IgD-negative memory B cell (primary cell): ENCODE data around the gene LMBRD1. TPM values are rescaled to one million over a fixed set of nuclear protein-coding genes. Genes with fewer than 3 reads are reported as not detected.
"Not testable (repeated sequence)": the region's sequence is repeated elsewhere in the genome, so short reads cannot be mapped to it uniquely, and the experiment has no call there.

Experiments
- H3K27ac Mint-ChIP-seq, 3 donors: one replicate each; pipeline ENCODE4 v1.8.0; 2020 to 2022; ENCODE audit warnings: mild to moderate bottlenecking in 3 of 3, mixed read lengths in 3 of 3, moderate library complexity in 1 of 3
- H3K27me3 Mint-ChIP-seq: one replicate; pipeline ENCODE4 v1.8.0; 2021; ENCODE audit warnings: mixed read lengths
- H3K36me3 Mint-ChIP-seq: one replicate; pipeline ENCODE4 v1.8.0; 2020; ENCODE audit warnings: mild to moderate bottlenecking, mixed read lengths
- H3K4me1 Mint-ChIP-seq, 3 donors: one replicate each; pipeline ENCODE4 v1.8.0; 2020 to 2022; ENCODE audit warnings: mixed read lengths in 3 of 3, mild to moderate bottlenecking in 1 of 3
- H3K4me3 Mint-ChIP-seq, 4 donors: one replicate each; pipeline ENCODE4 v1.8.0; 2020 to 2022; ENCODE audit warnings: mild to moderate bottlenecking in 4 of 4, mixed read lengths in 4 of 4, moderate library complexity in 3 of 4
- H3K9me3 Mint-ChIP-seq, 3 donors: one replicate each; pipeline ENCODE4 v1.8.0; 2020 to 2021; ENCODE audit warnings: mixed read lengths in 3 of 3, mild to moderate bottlenecking in 1 of 3
- polyA plus RNA-seq: library from polyadenylated mRNA; unstranded; fragments of 300-500 nt; fragmentation: Illumina TruSeq; gene quantifications from one replicate; pipeline ENCODE4 v1.2.3, GENCODE V29; 2021

The LMBRD1 gene
- polyA plus RNA-seq, 1 donor from 2014 or later: 78.1 TPM

GRCh38 chr6:69816569-69816968, 19.8 kb upstream of the LMBRD1 start:
- H3K4me1 Mint-ChIP-seq: peaks cover 40 to 53% (median 46%) of the 10 kb centered on the region in 3 donors
- peaks cover 2% of the 10 kb centered on the region for H3K27me3 Mint-ChIP-seq
- peak overlapping the region; percentile 72 to 87 (median 81) for H3K4me3 Mint-ChIP-seq
- no peaks in the 10 kb centered on the region for H3K9me3 Mint-ChIP-seq
- H3K36me3 Mint-ChIP-seq: peaks cover 2% of the 10 kb centered on the region
- H3K27ac Mint-ChIP-seq: peak overlapping the region; percentile 81 to 98 (median 92)

DNA sequence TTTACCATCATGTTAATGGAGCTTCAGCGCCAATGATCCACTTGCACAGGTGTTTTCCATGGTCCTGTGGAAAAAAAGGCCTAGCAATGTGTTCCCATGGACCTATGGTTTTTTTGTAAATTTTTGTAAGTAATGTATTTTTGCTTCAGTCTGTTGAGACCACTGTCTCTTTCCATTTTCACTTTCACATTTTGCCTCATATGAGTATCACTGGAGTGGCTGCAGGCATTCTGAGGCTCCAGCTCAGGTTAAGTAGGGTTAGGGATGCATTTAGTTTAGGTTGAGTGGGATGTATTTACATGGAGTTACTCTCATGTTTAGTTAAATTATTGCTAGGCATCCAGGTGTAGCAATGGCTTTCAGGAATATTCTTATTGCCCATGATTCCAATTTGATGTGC, 19.2 kb upstream of the LMBRD1 start:
- Mint-ChIP-seq H3K9me3 (no peaks in the 10 kb centered on the region), H3K27ac (peak overlapping the region; percentile 81 to 98 (median 92)), H3K27me3 (peaks cover 2% of the 10 kb centered on the region), H3K36me3 (peaks cover 2% of the 10 kb centered on the region), H3K4me3 (peak overlapping the region; percentile 72 to 87 (median 81)), H3K4me1 (peaks cover 41 to 54% (median 49%) of the 10 kb centered on the region in 3 donors)

GRCh38 chr6:69813508-69813907, 16.7 kb upstream of the LMBRD1 start:
- Mint-ChIP-seq H3K9me3 (no peaks in the 10 kb centered on the region), H3K36me3 (peaks cover 5% of the 10 kb centered on the region), H3K27me3 (peaks cover 2% of the 10 kb centered on the region), H3K27ac (peak overlapping the region; percentile 80 to 96 (median 92)), H3K4me1 (peaks cover 41 to 63% (median 61%) of the 10 kb centered on the region in 3 donors), H3K4me3 (peak overlapping the region; percentile 1 to 81 (median 80))

GRCh38 chr6:69812746-69813427, 16.1 kb upstream of the LMBRD1 start:
- Mint-ChIP-seq H3K9me3 (no peaks in the 10 kb centered on the region), H3K4me3 (peak overlapping the region in 3 of 4 donors; percentile 78 to 81 (median 81)), H3K36me3 (peaks cover 6% of the 10 kb centered on the region), H3K4me1 (peaks cover 45 to 68% (median 66%) of the 10 kb centered on the region in 3 donors), H3K27me3 (peaks cover 2% of the 10 kb centered on the region), H3K27ac (peak overlapping the region; percentile 80 to 96 (median 92))

GRCh38 chr6:69802995-69803394, 6.2 kb upstream of the LMBRD1 start:
- H3K4me1 Mint-ChIP-seq: peaks cover 0 to 3% (median 0%) of the 10 kb centered on the region in 3 donors
- H3K27me3 Mint-ChIP-seq: no peaks in the 10 kb centered on the region
- H3K4me3 Mint-ChIP-seq: no peak overlapping the region
- H3K9me3 Mint-ChIP-seq: peaks cover 0 to 2% (median 2%) of the 10 kb centered on the region in 3 donors
- peaks cover 7% of the 10 kb centered on the region for H3K36me3 Mint-ChIP-seq
- no peak overlapping the region for H3K27ac Mint-ChIP-seq

DNA sequence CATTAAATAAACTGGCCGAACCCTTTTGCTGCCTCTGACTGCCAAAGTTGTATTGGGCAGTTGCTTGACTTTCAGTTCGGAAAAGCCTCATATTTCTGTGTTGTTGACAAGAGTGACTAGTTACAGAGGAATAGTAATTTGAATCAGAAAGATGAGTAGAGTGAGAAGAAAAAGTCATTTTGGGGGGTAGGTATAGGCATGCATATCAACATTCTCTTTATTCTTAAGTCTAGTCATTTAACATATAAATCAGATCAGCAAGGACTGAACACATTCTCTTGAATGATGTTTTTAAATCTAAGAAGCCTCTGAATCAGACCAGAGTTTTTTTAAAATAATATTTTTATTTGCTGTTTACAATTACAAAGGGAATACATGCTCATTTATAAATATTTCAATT, 4.9 kb upstream of the LMBRD1 start:
- Mint-ChIP-seq H3K36me3 (peaks cover 4% of the 10 kb centered on the region), H3K27me3 (no peaks in the 10 kb centered on the region), H3K9me3 (peaks cover 0 to under 1% (median 0%) of the 10 kb centered on the region in 3 donors), H3K4me3 (no peak overlapping the region), H3K4me1 (peaks cover 4 to 11% (median 10%) of the 10 kb centered on the region in 3 donors), H3K27ac (no peak overlapping the region)

DNA sequence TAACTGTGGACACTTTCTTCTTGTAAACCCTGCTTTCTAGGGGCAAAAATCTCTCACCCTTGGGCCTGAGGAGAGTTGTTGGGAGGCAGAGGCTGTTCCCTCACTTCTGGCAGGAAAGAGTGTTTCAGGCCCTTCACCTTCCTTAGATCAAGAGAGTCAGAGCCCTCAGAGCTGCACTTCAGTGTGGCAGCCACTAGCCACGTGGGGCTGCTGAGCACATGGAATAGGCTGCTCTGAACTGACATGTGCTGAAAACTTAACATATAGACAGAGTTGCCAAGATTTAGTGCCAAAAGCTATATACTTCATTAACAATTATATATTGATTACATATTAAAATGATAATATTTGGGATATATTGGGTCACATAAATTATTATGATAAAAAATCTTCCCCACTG, 4.4 kb upstream of the LMBRD1 start:
- Mint-ChIP-seq H3K36me3 (peaks cover 4% of the 10 kb centered on the region), H3K4me1 (peaks cover 4 to 11% (median 10%) of the 10 kb centered on the region in 3 donors)

GRCh38 chr6:69798796-69799195, 2.0 kb upstream of the LMBRD1 start:
- peaks cover 16 to 28% (median 23%) of the 10 kb centered on the region in 3 donors for H3K4me1 Mint-ChIP-seq
- not testable (repeated sequence) for H3K9me3 Mint-ChIP-seq, H3K36me3 Mint-ChIP-seq, H3K27ac Mint-ChIP-seq, H3K27me3 Mint-ChIP-seq
- peak overlapping the region in 1 of 4 donors; percentile 21 for H3K4me3 Mint-ChIP-seq

More for the DNA sequence above, 4.4 kb upstream of the LMBRD1 start:
- Mint-ChIP-seq H3K27ac (no peak overlapping the region), H3K9me3 (no peaks in the 10 kb centered on the region), H3K27me3 (no peaks in the 10 kb centered on the region), H3K4me3 (peak overlapping the region in 1 of 4 donors; percentile 34)

GRCh38 chr6:69796073-69796641, 653 bp downstream of the LMBRD1 start:
- H3K27me3 Mint-ChIP-seq: no peaks in the 10 kb centered on the region
- H3K27ac Mint-ChIP-seq: peak overlapping the region; percentile 94 to 99 (median 94)
- peaks cover 4% of the 10 kb centered on the region for H3K36me3 Mint-ChIP-seq
- H3K4me1 Mint-ChIP-seq: peaks cover 31 to 47% (median 39%) of the 10 kb centered on the region in 3 donors
- H3K9me3 Mint-ChIP-seq: no peaks in the 10 kb centered on the region
- H3K4me3 Mint-ChIP-seq: peak overlapping the region; percentile 94 to 99 (median 96)

GRCh38 chr6:69795469-69796072, 1.2 kb downstream of the LMBRD1 start:
- Mint-ChIP-seq H3K4me1 (peaks cover 34 to 52% (median 41%) of the 10 kb centered on the region in 3 donors), H3K36me3 (peaks cover 4% of the 10 kb centered on the region), H3K27ac (peak overlapping the region; percentile 94 to 99 (median 94)), H3K4me3 (peak overlapping the region; percentile 94 to 99 (median 96)), H3K9me3 (no peaks in the 10 kb centered on the region), H3K27me3 (no peaks in the 10 kb centered on the region)

DNA sequence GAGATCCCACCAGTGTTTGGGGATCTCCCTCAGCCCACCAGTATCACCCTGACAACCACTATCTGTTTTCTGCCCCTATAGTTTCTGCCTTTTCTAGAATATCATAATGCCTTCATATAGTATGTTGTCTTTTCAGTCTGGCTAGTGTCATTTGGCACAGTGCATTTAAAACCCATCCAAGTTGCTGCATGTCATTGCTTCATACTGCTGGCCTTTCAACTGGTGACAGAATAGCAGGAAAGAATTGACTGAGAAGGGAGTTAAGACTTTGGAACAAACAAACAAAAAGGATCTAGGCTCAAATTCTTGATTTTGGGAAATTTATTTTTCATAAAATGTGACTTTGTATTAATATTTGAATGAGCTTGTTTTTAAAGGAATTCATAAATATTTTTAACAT, 4.5 kb downstream of the LMBRD1 start:
- peaks cover 46 to 63% (median 46%) of the 10 kb centered on the region in 3 donors for H3K4me1 Mint-ChIP-seq
- H3K36me3 Mint-ChIP-seq: peaks cover 4% of the 10 kb centered on the region
- no peaks in the 10 kb centered on the region for H3K9me3 Mint-ChIP-seq
- peak overlapping the region in 3 of 4 donors; percentile 9 to 83 (median 24) for H3K4me3 Mint-ChIP-seq
- peak overlapping the region in 1 of 3 donors; percentile 81 for H3K27ac Mint-ChIP-seq
- no peaks in the 10 kb centered on the region for H3K27me3 Mint-ChIP-seq

DNA sequence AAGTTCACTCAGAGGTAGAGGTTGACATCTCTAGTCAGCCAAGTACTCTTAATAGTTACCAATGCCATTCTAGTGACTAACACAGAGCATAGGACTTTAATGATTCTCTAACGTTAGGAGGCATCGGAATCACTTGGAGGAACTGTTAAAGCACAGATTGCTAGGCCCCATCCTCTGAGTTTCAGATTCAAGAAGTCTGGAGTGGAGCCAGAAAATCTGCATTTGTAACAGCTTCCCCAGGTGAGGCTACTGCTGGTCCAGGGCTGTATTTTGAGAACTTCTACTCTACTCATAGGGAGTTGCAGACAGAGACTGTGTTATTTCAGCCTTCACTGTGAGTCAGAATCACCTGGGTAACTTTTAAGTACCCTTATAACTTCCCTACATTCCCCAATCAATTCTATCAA, 5.7 kb downstream of the LMBRD1 start:
- Mint-ChIP-seq H3K27me3 (no peaks in the 10 kb centered on the region), H3K27ac (peak overlapping the region; percentile 4 to 70 (median 54)), H3K36me3 (peaks cover 4% of the 10 kb centered on the region), H3K4me1 (peaks cover 42 to 66% (median 44%) of the 10 kb centered on the region in 3 donors), H3K4me3 (peak overlapping the region; percentile 3 to 69 (median 16)), H3K9me3 (no peaks in the 10 kb centered on the region)

- H3K36me3 Mint-ChIP-seq: peaks cover 4% of the 10 kb centered on the region
- peak overlapping the region in 1 of 3 donors; percentile 47 for H3K27ac Mint-ChIP-seq
- peaks cover 46 to 70% (median 46%) of the 10 kb centered on the region in 3 donors for H3K4me1 Mint-ChIP-seq
- peak overlapping the region in 3 of 4 donors; percentile 6 to 77 (median 61) for H3K4me3 Mint-ChIP-seq
- H3K9me3 Mint-ChIP-seq: no peaks in the 10 kb centered on the region
- H3K27me3 Mint-ChIP-seq: no peaks in the 10 kb centered on the region
Measured at GRCh38 chr6:69790629-69791028, 6.2 kb downstream of the LMBRD1 start.

GRCh38 chr6:69789578-69789977, 7.2 kb downstream of the LMBRD1 start:
- no peaks in the 10 kb centered on the region for H3K9me3 Mint-ChIP-seq
- peak overlapping the region; percentile 61 to 83 (median 70) for H3K4me3 Mint-ChIP-seq
- peak overlapping the region in 2 of 3 donors; percentile 69 to 86 for H3K27ac Mint-ChIP-seq
- peaks cover 48 to 69% (median 49%) of the 10 kb centered on the region in 3 donors for H3K4me1 Mint-ChIP-seq
- peaks cover 4% of the 10 kb centered on the region for H3K36me3 Mint-ChIP-seq
- H3K27me3 Mint-ChIP-seq: no peaks in the 10 kb centered on the region

- Mint-ChIP-seq H3K4me1 (peaks cover 45 to 65% (median 53%) of the 10 kb centered on the region in 3 donors), H3K4me3 (peak overlapping the region in 1 of 4 donors; percentile 65)
- not testable (repeated sequence) for H3K36me3 Mint-ChIP-seq, H3K9me3 Mint-ChIP-seq, H3K27ac Mint-ChIP-seq, H3K27me3 Mint-ChIP-seq
Measured at GRCh38 chr6:69787436-69787835, 9.4 kb downstream of the LMBRD1 start.
